Measurements from ENCODE around the gene NME3.

DNA sequence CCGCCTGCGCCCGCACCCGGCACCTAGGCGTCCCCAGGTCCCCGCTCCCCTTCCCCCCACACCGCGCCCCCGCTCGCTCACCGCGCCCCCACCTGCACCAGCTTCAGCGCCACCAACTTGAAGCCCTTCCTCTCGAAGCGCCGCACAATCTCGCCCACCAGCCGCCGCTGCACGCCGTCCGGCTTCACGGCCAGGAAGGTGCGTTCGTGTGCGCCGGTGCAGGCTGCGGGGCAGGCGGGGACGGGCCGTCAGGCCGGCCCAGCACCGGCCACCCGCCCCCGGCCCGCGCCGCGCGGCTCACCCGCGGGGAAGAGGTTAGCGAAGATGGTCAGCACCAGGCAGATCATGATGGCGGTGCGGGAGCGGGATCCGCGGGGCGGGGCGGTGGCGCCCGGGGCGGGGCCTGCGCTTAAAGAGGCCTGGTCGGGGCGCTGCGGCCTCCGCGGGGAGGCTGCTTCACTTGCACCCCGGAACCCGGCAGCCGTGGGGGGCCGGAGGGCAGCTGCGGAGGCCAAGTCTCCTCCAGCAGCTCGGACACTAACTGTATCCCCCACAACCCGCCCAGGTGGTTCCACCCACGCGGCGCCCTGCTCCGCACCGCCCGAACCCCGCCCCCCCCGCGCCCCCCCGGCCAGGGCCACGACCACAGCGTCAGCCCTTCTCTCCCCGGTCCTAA, at the start of gene NME3:
- TF ChIP-seq, protein P1, sequence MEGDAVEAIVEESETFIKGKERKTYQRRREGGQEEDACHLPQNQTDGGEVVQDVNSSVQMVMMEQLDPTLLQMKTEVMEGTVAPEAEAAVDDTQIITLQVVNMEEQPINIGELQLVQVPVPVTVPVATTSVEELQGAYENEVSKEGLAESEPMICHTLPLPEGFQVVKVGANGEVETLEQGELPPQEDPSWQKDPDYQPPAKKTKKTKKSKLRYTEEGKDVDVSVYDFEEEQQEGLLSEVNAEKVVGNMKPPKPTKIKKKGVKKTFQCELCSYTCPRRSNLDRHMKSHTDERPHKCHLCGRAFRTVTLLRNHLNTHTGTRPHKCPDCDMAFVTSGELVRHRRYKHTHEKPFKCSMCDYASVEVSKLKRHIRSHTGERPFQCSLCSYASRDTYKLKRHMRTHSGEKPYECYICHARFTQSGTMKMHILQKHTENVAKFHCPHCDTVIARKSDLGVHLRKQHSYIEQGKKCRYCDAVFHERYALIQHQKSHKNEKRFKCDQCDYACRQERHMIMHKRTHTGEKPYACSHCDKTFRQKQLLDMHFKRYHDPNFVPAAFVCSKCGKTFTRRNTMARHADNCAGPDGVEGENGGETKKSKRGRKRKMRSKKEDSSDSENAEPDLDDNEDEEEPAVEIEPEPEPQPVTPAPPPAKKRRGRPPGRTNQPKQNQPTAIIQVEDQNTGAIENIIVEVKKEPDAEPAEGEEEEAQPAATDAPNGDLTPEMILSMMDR (conservative IDR thresholded peaks at IDR 0.05; ENCODE audit: low read depth, low read length), result no peak
- no peak for TF ChIP-seq EZH2 (IDR thresholded peaks at IDR 0.05; ENCODE audit: low read length, unreplicated experiment)
